Spleen (tissue), 7 donors: Measurements from ENCODE around the gene RPL37.

Experiments used
- CTCF ChIP-seq, 11 experiments: fragments of 200-600 bp in 7 of 11; fragments of 450-650 bp in 4 of 11; sonication (generic) in 4 of 11; IDR thresholded peaks in 8 of 11; conservative IDR thresholded peaks in 3 of 11; 1 replicate in 7 of 11; 2 replicates in 4 of 11; pipeline versions ENCODE4 v1.4.0 to v1.8.0; 2016 to 2021; ENCODE audit warnings: antibody characterized with exemption in 11 of 11, inconsistent platforms in 4 of 11, mild to moderate bottlenecking in 1 of 11
- POLR2A ChIP-seq, 3 donors: fragments of 450-650 bp; IDR thresholded peaks; one replicate each; pipeline ENCODE4 v1.5.1; 2017; ENCODE audit warnings: antibody characterized with exemption in 3 of 3, mild to moderate bottlenecking in 1 of 3
- POLR2AphosphoS5 ChIP-seq, 3 donors: sonication (generic); formaldehyde crosslinking; IDR thresholded peaks; one replicate each; pipeline ENCODE4 v1.5.1; 2017; ENCODE audit warnings: antibody characterized with exemption in 3 of 3
- donor health status: DM: no; HTN: no; CAD: no; lungs with moderate emphysema.
- donor health status: DM: no; HTN: no; CAD: no.
- donor health status: DM: no; HTN: no; CAD: no.

- TF ChIP-seq POLR2A (IDR thresholded peaks at IDR 0.05) (no peak), CTCF (IDR thresholded peaks at IDR 0.05 in 8 of 11, conservative IDR thresholded peaks at IDR 0.05 in 3 of 11) (no peak), POLR2AphosphoS5 (IDR thresholded peaks at IDR 0.05) (no peak)
These were observed 6.9 kb downstream of the RPL37 start for GRCh38 chr5:40828021-40828631.
